Thoracic aorta (tissue), 2 donors: ENCODE data around the gene MAML1. TPM values are rescaled to one million over a fixed set of nuclear protein-coding genes. Genes with fewer than 3 reads are reported as not detected.
A peak's percentile ranks its signal among the peaks of the same experiment; 100 is the strongest.
"Not testable (repeated sequence)": the region's sequence is repeated elsewhere in the genome, so short reads cannot be mapped to it uniquely, and the experiment has no call there.

Experiments used
- ATAC-seq: fragments of 150-250 bp; one replicate; pipeline ENCODE4 v1.8.0; 2017; ENCODE audit warnings: low read depth; ENCODE audit not compliant: insufficient number of reproducible peaks, low FRiP score
- DNase-seq: peaks from one replicate; pipeline ENCODE4 v3.0.0-alpha.2; 2020; ENCODE audit warnings: low spot score
- H3K27ac ChIP-seq, 2 donors: fragments of 200-600 bp; sonication (generic); 1 replicate in 1 of 2; 2 replicates in 1 of 2; pipeline ENCODE4 v1.5.1; 2016; ENCODE audit warnings: mild to moderate bottlenecking in 2 of 2, moderate library complexity in 2 of 2
- H3K27me3 ChIP-seq: fragments of 200-600 bp; sonication (generic); replicated peaks from 2 replicates; pipeline ENCODE4 v1.6.0; 2016; ENCODE audit warnings: mild to moderate bottlenecking; ENCODE audit not compliant: insufficient read depth
- H3K36me3 ChIP-seq: fragments of 200-600 bp; sonication (generic); one replicate; pipeline ENCODE4 v1.5.1; 2016
- H3K4me1 ChIP-seq, 2 donors: fragments of 200-600 bp; sonication (generic); 1 replicate in 1 of 2; 2 replicates in 1 of 2; pipeline versions ENCODE4 v1.5.1 to v1.6.0; 2016; ENCODE audit warnings: low read depth in 2 of 2, mild to moderate bottlenecking in 1 of 2; ENCODE audit not compliant: control insufficient read depth in 1 of 2
- H3K4me3 ChIP-seq: fragments of 200-600 bp; sonication (generic); 2 replicates; pipeline ENCODE4 v1.5.1; 2016; ENCODE audit warnings: mild to moderate bottlenecking
- H3K9me3 ChIP-seq: fragments of 200-600 bp; sonication (generic); 2 replicates; pipeline ENCODE4 v1.5.1; 2016
- total RNA-seq, 2 donors: library from RNA; depleted of rRNA; stranded (reverse); fragments of >200 nt; gene quantifications; one replicate each; pipeline versions ENCODE4 v1.1.0 to v1.2.3, GENCODE V29; 2016
- TF ChIP-seq, protein P1 (sequence below): fragments of 200-600 bp; sonication (generic); IDR thresholded peaks from one replicate; pipeline ENCODE4 v1.5.1; 2019; ENCODE audit warnings: antibody characterized with exemption

MAML1 gene
- total RNA-seq, 2 donors from 2014 or later, result 22.9 to 38.1 TPM

DNA sequence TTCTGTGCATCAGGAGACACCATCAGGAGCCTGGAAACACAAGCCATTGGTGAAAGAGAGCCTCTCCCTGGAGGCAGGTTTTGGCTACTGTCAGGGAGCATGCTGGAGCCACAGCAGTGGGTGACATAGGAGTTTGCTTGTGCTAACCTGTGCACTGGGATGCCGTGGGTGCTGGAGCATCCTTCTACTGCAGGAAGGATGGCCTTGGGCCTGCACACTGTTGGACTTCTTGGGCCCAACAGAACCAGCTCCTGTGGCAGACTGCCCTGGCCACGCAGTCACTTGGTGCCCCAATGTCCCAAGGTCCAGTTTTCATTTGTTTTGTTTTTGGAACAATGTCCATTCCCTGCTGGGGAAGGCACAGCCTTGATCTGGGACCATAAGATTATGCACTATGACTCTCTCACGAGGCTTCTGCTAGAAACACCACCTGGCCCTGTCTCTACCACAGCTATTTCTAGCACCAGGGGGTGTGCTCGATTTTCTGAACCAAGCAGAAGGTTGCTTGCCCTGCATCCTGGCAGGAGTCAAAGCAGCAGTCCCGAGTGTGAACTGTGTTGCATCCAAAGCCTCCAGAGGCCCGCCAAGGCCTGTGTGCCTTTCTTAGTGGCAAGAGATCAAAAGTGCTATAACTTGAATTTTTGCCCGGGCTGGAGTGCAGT lies 55.7 kb downstream of the MAML1 start:
- ATAC-seq, result no peak
- Histone ChIP-seq H3K9me3 (no peaks in the 10 kb centered on the region), H3K36me3 (no peaks in the 10 kb centered on the region), H3K27ac (no peak overlapping the region), H3K4me3 (no peak overlapping the region), H3K4me1 (peaks cover under 1 to 11% of the 10 kb centered on the region in 2 donors), H3K27me3 (no peaks in the 10 kb centered on the region)
- no peak for DNase-seq
- TF ChIP-seq, protein P1, sequence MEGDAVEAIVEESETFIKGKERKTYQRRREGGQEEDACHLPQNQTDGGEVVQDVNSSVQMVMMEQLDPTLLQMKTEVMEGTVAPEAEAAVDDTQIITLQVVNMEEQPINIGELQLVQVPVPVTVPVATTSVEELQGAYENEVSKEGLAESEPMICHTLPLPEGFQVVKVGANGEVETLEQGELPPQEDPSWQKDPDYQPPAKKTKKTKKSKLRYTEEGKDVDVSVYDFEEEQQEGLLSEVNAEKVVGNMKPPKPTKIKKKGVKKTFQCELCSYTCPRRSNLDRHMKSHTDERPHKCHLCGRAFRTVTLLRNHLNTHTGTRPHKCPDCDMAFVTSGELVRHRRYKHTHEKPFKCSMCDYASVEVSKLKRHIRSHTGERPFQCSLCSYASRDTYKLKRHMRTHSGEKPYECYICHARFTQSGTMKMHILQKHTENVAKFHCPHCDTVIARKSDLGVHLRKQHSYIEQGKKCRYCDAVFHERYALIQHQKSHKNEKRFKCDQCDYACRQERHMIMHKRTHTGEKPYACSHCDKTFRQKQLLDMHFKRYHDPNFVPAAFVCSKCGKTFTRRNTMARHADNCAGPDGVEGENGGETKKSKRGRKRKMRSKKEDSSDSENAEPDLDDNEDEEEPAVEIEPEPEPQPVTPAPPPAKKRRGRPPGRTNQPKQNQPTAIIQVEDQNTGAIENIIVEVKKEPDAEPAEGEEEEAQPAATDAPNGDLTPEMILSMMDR, result no peak

DNA sequence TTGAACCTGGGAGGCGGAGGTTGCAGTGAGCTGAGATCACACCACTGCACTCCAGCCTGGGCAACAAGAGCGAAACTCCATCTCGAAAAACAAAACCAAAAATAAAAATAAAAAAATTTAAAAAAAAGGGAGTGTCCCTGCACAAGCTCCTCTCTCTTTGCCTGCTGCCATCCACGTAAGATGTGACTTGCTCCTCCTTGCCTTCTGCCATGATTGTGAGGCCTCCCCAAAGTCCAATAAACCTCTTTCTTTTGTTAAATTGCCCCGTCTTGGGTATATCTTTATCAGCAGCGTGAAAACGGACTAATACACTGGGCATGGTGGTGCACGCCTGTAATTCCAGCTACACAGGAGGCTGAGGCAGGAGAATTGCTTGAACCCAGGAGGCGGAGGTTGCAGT lies 56.7 kb downstream of the MAML1 start:
- H3K9me3 ChIP-seq, H3K27me3 ChIP-seq, H3K27ac ChIP-seq, H3K36me3 ChIP-seq, ATAC-seq, DNase-seq, H3K4me3 ChIP-seq: not testable (repeated sequence)
- peaks cover 8 to 21% of the 10 kb centered on the region in 2 donors for H3K4me1 ChIP-seq

DNA sequence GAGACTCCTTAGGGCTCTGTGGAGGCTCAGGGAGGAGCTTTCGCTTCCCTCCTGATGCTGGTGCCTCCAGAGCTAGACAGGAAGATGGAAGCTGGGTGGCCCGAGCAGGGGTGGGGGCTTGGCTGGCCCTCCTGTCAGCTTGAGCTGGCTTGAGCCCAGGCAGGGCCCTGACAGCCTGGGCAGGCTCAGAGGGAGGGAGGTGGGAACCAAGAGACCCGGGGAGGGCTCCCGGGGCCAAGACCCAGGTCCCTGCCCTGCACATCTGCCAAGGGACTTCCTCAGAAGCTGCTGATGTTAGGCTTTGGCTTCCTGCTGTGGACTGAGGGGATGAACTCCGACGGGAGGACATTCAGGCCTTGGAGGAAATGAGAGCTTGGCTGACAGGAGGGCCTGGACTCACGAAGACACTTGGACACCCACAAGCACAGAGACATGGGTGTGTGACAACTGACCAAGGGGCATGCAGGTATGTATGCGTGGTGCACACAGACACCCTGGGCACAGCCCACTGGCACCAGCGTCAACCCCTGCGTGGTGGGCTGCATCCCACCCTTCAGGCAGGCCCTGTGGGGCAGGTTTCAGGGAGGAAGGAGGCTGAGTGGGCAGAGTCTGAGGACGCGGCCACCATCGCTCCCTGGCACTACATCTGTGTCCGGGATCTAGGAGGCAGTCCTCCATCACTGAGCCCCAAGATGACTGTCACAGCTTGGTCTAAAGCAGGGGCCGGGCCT lies 59.4 kb downstream of the MAML1 start:
- ATAC-seq (no peak), DNase-seq (no peak)
- Histone ChIP-seq H3K4me1 (peaks cover 27 to 40% of the 10 kb centered on the region in 2 donors), H3K4me3 (no peak overlapping the region), H3K36me3 (no peaks in the 10 kb centered on the region), H3K27me3 (no peaks in the 10 kb centered on the region), H3K9me3 (no peaks in the 10 kb centered on the region), H3K27ac (peak overlapping the region in 1 of 2 donors; percentile 70)
- TF ChIP-seq, protein P1, result no peak

DNA sequence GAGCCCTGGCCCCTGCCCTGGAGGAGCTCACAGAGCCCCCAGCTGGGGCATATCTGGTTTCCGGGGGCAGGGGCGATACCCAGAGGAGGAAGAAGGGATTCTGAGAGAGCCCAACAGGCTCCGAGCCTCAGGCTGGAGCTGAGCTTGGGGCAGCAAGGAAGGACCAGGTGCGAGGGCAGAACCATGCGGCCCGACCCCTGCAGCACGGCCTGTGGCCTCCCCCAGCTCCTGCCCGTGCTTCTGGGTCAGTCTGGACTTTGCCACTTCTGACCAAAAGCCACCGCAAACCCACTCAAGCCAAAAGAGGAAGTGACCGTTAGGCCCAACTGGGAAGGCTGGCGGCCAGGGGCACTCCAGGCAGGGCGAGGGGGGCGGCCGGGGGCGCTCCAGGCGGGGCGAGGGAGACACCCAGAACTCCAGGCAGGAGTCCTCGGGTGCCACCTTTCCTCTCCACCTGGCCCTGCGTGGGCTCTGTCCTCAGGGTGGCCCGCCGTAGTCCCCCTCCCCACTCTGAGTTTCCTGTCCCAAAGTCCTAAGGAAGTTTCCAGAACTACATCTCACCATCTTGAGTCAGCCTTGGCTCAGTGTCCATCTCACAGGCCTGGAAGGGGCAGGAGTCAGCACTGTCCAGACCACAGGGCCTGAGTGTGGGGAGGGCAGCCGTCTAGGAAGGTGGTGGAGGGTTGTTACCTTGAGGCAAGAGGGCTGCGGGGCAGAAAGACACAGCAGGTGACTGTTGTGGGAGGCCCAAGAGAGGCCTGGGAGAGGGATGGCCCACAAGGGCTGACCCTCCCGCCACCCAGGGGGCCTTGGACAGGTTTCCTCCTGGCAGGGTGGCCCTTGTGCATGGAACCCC lies 60.2 kb downstream of the MAML1 start:
- Histone ChIP-seq H3K4me3 (no peak overlapping the region), H3K27ac (peak overlapping the region; percentile 49 to 70), H3K4me1 (peaks cover 27 to 40% of the 10 kb centered on the region in 2 donors), H3K27me3 (no peaks in the 10 kb centered on the region), H3K9me3 (no peaks in the 10 kb centered on the region), H3K36me3 (peaks cover 3% of the 10 kb centered on the region)
- ATAC-seq, result no peak
- TF ChIP-seq, protein P1, result no peak
- no peak for DNase-seq

DNA sequence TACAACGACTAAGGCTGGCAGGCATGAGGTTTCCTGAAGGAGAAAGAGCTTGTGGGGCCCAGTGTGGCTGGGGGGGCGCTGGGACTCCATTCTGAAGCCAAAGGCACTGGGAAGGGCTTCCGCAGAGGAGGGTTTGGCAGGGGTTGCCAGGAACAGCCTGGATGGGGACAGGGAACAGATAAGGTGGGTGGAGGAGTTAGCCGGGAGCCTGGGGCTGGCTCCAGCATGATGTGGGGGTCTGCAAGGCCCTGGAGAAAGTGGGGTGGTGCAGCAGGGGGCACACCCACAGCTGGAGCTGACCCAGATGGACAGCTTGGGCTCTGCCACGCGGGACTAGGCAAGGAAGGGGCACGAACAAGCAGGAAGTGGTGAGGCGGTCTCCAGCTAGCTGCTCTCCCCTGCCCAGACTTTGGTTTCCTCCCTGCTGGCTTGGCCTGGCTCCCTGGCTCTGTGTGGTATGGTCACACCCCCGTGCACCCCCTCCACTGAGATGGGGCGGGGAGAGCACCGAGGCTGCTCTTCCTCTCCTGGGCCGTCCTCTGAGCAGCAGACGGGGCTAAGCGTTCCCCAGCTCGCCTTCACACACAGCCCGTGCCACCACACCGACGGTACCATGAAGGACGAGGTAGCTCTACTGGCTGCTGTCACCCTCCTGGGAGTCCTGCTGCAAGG lies 61.0 kb downstream of the MAML1 start, which contains the start of gene LTC4S:
LTC4S (plus strand) TSS at position 519 of the 672 bp plus-strand sequence; CDS start at position 614, 95 bp downstream.
- no peak for DNase-seq

More for the DNA sequence above, 61.0 kb downstream of the MAML1 start, which contains the start of gene LTC4S:
- ATAC-seq, result peak; percentile 23
- peak within 1 kb of the TSS; percentile 49 to 70 for H3K27ac ChIP-seq
- no peaks in the 10 kb centered on the region for H3K9me3 ChIP-seq
- H3K4me3 ChIP-seq, result peak within 1 kb of the TSS; percentile 88
- peaks cover 27 to 40% of the 10 kb centered on the region in 2 donors for H3K4me1 ChIP-seq
- no peaks in the 10 kb centered on the region for H3K27me3 ChIP-seq
- H3K36me3 ChIP-seq, result peaks cover 11% of the 10 kb centered on the region
- TF ChIP-seq, protein P1, result no peak
